Measurements from ENCODE around the gene ZNF385A. TPM values are rescaled to one million over a fixed set of nuclear protein-coding genes. Genes with fewer than 3 reads are reported as not detected.

ZNF385A gene
- total RNA-seq, 1 experiment from 2014 or later: 5.5 TPM

DNA sequence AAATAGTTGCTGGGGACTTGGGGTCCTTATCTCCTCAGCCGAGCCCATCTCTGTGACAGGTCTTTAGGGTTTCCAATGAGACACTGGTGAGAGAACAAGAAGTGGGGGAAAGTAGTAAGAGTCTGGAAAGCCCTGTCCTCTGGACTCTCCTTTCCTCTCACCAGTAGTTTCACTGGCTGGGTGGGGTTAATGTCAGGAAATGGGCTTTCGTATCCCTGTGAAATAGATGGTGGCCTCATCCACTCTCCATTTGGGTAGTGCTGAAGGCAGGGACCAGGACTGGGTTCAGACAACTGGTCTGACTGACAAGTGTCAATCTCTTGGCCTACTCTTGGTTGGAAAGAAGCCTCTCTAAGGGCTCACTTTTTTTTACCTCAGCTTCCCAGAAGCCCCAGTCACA, 7.5 kb downstream of the ZNF385A start:
- DNase-seq (ENCODE audit: extremely low read depth, low read depth): no peak

DNA sequence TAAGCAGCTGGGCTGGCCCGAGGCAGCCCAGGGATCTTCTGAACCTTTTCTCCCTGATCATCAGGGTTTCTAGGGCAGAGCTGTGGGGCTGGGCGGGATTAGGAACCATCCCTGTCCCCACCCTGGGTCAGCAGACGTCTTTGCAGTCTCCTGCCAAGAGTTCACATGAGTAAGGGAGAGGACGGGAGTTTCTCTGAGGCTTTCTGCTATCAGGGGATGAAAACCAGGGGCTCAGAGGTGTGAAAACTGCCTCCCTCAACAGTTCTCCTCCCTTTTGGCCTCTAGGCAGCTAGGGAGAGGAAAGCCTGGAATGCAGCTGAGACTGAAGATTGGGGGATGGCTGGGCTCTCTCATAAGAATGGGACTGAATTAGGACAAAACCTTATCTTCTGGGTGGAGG, 7.9 kb downstream of the ZNF385A start:
- DNase-seq (ENCODE audit: extremely low read depth, low read depth): no peak

GRCh38 chr12:54375259-54375579, 9.3 kb downstream of the ZNF385A start:
- no peak for DNase-seq (ENCODE audit: extremely low read depth, low read depth)

- no peak for DNase-seq (ENCODE audit: extremely low read depth, low read depth)
Observed at GRCh38 chr12:54374562-54375258, 9.8 kb downstream of the ZNF385A start.

DNA sequence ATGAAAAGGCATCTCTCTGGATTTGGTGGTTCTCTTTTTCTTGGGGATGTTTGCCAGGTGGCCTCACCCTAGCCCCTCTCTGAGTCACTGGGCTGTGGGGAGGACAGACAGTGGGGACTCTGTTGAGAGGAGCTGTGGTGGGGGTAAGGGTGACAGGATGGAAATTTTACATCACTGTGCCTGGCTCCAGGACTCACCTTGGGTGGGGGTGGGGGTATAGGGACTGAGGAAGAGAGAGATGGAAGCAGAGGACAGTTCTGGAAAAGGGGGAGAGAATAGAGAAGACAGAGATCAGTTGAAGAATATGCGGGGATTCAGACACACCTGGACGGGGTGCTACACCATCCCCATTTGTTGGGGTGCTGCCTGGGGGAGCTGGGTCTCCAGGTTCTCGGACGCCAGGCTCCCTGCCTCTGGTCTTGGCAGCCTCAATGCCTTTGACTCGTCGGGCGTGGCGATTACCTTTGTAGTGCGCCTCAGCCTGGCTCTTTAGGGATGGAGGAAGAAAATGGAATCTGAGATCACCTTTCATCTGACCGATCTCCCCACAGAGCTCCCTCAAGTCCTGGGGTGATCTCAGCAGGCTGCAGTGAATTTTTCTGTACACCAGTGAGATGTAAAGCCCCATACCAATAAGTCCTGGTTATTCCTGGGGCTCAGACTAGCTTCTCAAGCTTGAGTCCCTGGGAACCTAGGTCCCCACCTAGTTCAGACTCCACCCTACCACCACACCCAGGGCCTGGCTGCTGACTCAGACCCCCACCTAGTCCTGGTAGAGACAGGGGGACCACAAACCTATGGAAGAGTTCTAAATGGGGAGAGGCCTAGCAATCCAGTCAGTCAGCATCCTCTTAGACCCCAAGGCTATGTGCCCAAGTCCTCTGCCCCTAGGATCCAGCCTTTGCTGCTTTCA, 10.6 kb downstream of the ZNF385A start:
- no peak for DNase-seq (ENCODE audit: extremely low read depth, low read depth)

DNA sequence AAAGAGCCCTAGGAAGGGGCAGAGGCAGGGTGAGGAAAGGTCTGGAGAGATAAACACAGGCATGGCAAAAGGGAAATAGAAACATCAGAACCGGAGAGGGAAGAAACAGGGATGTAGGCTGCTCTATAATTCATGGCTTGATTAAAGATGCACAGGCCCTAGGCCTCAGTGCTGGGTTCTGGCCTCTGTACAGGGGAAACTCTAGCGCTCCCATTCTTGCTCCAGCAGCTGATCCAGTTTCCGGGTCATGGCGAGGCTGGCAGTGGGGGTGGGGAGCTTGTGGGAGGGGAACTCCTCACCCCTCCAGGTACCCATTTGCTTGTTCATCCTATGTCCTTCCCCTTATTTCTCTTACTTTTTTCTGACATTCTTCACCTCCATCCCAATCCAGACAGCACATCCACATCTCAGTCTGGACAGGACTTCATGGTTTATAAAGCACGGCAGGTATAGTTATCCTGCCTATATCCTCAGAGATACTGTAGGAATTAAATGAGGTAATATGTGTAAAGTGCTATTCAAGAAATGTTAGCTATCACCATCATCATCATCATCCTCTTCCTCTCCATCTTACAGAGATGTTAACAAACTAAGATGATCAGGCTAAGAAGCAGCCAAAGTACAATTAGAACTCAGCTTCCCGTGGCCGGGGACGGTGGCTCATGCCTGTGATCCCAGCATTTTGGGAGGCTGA, 12.3 kb downstream of the ZNF385A start:
- no peak for DNase-seq (ENCODE audit: extremely low read depth, low read depth)

DNA sequence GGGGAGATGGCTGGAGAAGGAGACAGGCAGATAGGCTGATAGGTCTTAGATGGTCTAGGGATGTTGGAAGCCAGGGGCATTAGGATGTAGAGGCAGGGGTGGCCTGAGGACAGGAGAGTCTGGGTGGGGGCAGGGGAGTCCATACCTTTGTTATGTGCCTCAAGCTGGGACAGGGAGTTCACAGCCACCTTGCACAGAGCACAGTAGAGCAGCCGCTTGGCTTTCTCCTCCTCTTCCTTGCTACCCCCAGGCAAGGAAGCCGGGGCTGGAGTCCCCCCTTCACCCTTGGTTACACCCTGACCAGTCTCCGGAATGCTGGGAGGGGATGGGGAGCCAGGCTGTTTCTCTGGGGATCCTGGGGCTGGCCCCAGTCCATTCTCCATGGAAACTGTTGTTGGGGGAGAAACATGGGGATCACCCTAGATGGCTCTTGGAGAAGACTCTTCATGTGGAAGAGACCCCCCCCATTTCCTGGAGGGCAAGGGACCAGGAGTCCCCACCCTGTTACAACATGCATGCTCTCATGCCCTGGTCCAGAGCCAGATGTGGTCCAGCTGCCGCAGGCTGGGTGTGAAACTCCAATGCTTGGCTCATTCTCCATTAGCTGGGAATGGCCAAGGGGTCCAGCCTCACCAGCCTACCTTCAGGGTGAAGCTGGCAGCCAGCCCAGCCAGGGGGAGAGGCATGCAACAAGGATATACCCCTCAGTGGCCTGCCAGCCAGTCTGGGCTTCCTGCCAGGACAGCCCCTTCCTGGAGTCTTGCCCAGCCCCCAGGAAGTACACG, 13.0 kb downstream of the ZNF385A start:
- no peak for DNase-seq (ENCODE audit: extremely low read depth, low read depth)

DNA sequence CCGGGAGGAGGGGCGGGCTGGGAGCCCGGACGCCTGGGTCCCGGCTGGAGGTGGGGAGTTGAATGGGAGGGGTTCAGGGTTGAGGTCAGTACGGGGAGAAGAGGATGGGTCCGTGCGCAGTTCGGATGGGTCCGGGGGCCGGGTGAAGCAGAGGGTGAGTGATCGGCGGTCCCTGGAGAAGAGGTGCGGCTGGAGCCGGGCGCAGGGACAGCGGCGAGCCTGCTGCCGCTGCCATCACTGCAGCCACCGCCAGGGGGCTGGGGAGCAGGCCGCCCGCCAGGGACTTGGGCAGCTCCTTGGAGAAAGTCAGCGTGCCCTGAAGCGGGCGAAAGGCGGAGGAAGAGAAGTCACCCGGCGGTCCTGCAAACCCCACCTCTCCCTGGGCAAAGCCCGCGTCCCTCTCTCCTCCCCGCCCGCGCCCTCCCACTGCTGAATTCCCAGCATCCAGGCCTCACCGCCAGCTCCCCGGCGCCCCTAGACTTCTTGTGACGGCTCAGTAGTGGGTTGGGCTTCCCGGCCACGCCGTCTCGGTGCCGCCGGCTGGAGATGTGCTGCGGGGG, 14.3 kb downstream of the ZNF385A start:
- DNase-seq (ENCODE audit: extremely low read depth, low read depth): peak; percentile 73

DNA sequence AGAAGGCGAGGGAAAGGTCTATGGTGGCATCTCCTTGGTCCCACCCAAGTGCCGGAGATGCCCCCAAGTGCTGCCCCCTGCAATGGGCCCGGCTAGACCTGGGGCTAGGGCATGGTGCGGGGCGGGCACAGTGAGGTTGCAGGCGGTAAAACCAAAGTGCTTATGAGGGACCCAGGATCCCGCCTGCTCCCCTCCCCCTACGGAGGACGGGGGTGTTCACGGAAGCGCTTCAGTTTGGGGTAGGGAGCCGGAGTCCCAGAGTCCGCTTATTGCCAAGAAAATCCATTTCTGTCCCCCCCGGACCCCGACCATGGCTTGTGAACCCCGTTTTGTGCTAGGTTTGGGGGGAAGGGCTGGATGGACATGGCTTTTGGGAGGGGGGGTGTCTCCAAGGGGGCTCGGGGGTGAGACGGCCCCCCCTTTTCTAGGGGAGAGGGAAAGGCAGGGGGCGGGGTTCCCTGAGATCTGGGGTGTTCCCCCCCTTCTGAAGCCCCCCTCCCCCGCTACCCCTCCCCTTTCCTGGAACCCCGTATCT, 14.9 kb downstream of the ZNF385A start:
- DNase-seq (ENCODE audit: extremely low read depth, low read depth): no peak

GRCh38 chr12:54368709-54369596, 15.6 kb downstream of the ZNF385A start:
- peak; percentile 87 for DNase-seq (ENCODE audit: extremely low read depth, low read depth)

- DNase-seq (ENCODE audit: extremely low read depth, low read depth): no peak
Observed at GRCh38 chr12:54368025-54368708, 16.4 kb downstream of the ZNF385A start.

- DNase-seq (ENCODE audit: extremely low read depth, low read depth): no peak
Observed at GRCh38 chr12:54364413-54364812, 20.1 kb downstream of the ZNF385A start, which contains the start of gene GPR84. Gene GPR84 (minus strand): TSS chr12:54364486. CDS start chr12:54363851, 635 bp downstream.

- DNase-seq (ENCODE audit: extremely low read depth, low read depth): no peak
Observed at GRCh38 chr12:54363618-54364017, 20.9 kb downstream of the ZNF385A start.

DNA sequence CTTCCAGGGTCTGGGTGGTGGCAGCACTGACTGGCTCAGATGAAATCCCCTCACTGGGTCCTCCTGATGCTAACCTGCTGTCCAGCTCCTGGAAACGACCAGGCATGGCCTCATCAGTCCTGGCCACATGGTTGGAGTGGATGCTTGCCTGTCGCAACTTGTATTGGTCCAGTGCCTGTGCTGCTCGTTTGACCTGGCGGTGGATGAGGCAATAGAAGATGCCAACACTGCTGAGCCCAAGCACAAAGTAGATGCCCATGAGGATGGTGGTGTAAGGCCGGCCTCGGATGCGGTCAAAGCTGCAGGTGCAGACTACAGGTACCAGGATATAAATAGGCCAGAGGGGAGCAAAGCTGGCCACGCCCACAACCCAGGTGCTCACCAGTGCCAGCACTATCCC, 21.5 kb downstream of the ZNF385A start:
- DNase-seq (ENCODE audit: extremely low read depth, low read depth): no peak

GRCh38 chr12:54360717-54361456, 23.6 kb downstream of the ZNF385A start:
- peak; percentile 85 for DNase-seq (ENCODE audit: extremely low read depth, low read depth)

GRCh38 chr12:54359762-54360351, 24.7 kb downstream of the ZNF385A start:
- no peak for DNase-seq (ENCODE audit: extremely low read depth, low read depth)
